ENCODE results near the gene UBB.

GRCh38 chr17:16342979-16343378, 37.9 kb upstream of the UBB start:
- TF ChIP-seq CTCF (conservative IDR thresholded peaks at IDR 0.05; ENCODE audit: low read depth, low read length), result no peak
- no peak for TF ChIP-seq EZH2 (IDR thresholded peaks at IDR 0.05; ENCODE audit: borderline replicate concordance, low read depth, low read length, poor library complexity, severe bottlenecking)
